PC-9 (cell line): ENCODE data around the gene RREB1. TPM values are rescaled to one million over a fixed set of nuclear protein-coding genes. Genes with fewer than 3 reads are reported as not detected.

Experiments
- BruUV-seq: library from RNA; stranded (reverse); fragments of 400-500 nt; replicated peaks from 2 replicates; lab custom pipeline; 2021; lab: Mats Ljungman, UMichigan
- CTCF ChIA-PET: fragments of 300-600 bp; sonication (Branson Sonifier 250); formaldehyde crosslinking; loops from one replicate; lab custom pipeline; 2022; ENCODE audit warnings: antibody characterized with exemption; lab: Charles Lee
- POLR2A ChIA-PET: fragments of 300-600 bp; sonication (Branson Sonifier 250); formaldehyde crosslinking; loops from one replicate; lab custom pipeline; 2022; ENCODE audit warnings: antibody characterized with exemption; ENCODE audit not compliant: unreplicated experiment; lab: Charles Lee
- DNase-seq, 2 experiments: peaks; one replicate each; pipeline versions ENCODE4 v3.0.0 to v3.0.0-alpha.2; 2015 to 2022; ENCODE audit warnings: mixed read lengths in 1 of 2
- H2AFZ ChIP-seq: fragments of 200-600 bp; sonication (generic); 2 replicates; pipeline ENCODE4 v1.8.1; 2017; ENCODE audit warnings: antibody characterized with exemption
- H3F3A ChIP-seq: fragments of 200-600 bp; sonication (generic); 2 replicates; pipeline ENCODE4 v1.8.1; 2017; ENCODE audit warnings: antibody characterized with exemption, mild to moderate bottlenecking, low read depth; ENCODE audit not compliant: insufficient read depth
- H3K27ac ChIP-seq: fragments of 200-600 bp; sonication (generic); 2 replicates; pipeline ENCODE4 v1.6.1; 2016; ENCODE audit warnings: mixed run types
- H3K27me3 ChIP-seq: fragments of 200-600 bp; sonication (generic); 2 replicates; pipeline ENCODE4 v1.6.1; 2016; ENCODE audit warnings: low read depth, mixed run types; ENCODE audit not compliant: insufficient read depth
- H3K36me3 ChIP-seq: fragments of 200-600 bp; sonication (generic); 2 replicates; pipeline ENCODE4 v1.6.1; 2016; ENCODE audit warnings: low read depth, mixed run types
- H3K4me1 ChIP-seq: fragments of 200-600 bp; sonication (generic); replicated peaks from 2 replicates; pipeline ENCODE4 v1.6.1; 2016; ENCODE audit warnings: mixed run types; ENCODE audit not compliant: insufficient read depth
- H3K4me2 ChIP-seq: fragments of 200-600 bp; sonication (generic); 2 replicates; pipeline ENCODE4 v1.6.1; 2017; ENCODE audit warnings: mixed run types
- H3K4me3 ChIP-seq: fragments of 200-600 bp; sonication (generic); 2 replicates; pipeline ENCODE4 v1.6.1; 2016; ENCODE audit warnings: mixed run types
- H3K79me2 ChIP-seq: fragments of 200-600 bp; sonication (generic); 2 replicates; pipeline ENCODE4 v1.6.1; 2017; ENCODE audit warnings: low read depth, mixed run types
- H3K9me2 ChIP-seq: fragments of 200-600 bp; sonication (generic); 2 replicates; pipeline ENCODE4 v1.8.1; 2017; ENCODE audit warnings: mild to moderate bottlenecking; ENCODE audit not compliant: insufficient read depth
- H3K9me3 ChIP-seq: fragments of 200-600 bp; sonication (generic); 2 replicates; pipeline ENCODE4 v1.8.1; 2016; ENCODE audit warnings: low read depth; ENCODE audit not compliant: insufficient read depth
- H4K20me1 ChIP-seq: fragments of 200-600 bp; sonication (generic); 2 replicates; pipeline ENCODE4 v1.8.1; 2017; ENCODE audit not compliant: insufficient read depth
- EZH2 ChIP-seq: fragments of 200-600 bp; sonication (generic); IDR thresholded peaks from 2 replicates; pipeline ENCODE4 v1.8.0; 2017; ENCODE audit warnings: antibody characterized with exemption, low read depth
- intact Hi-C: fragments of 100-400 bp; cut with micrococcal nuclease; formaldehyde crosslinking; loops from one replicate; pipeline ENCODE4 v1.10.0; 2022; ENCODE audit not compliant: unreplicated experiment
- total RNA-seq: library from RNA; stranded (reverse); gene quantifications from 2 replicates; pipeline ENCODE4 v1.2.3, GENCODE V29; 2021
- TF ChIP-seq, protein P1 (sequence below): fragments of 200-600 bp; sonication (generic); conservative IDR thresholded peaks from 2 replicates; pipeline ENCODE4 v1.6.1; 2017; ENCODE audit warnings: mixed run types, antibody characterized with exemption, mild to moderate bottlenecking, moderate library complexity

Gene RREB1
- total RNA-seq, 1 experiment from 2014 or later: 38.4 TPM

DNA sequence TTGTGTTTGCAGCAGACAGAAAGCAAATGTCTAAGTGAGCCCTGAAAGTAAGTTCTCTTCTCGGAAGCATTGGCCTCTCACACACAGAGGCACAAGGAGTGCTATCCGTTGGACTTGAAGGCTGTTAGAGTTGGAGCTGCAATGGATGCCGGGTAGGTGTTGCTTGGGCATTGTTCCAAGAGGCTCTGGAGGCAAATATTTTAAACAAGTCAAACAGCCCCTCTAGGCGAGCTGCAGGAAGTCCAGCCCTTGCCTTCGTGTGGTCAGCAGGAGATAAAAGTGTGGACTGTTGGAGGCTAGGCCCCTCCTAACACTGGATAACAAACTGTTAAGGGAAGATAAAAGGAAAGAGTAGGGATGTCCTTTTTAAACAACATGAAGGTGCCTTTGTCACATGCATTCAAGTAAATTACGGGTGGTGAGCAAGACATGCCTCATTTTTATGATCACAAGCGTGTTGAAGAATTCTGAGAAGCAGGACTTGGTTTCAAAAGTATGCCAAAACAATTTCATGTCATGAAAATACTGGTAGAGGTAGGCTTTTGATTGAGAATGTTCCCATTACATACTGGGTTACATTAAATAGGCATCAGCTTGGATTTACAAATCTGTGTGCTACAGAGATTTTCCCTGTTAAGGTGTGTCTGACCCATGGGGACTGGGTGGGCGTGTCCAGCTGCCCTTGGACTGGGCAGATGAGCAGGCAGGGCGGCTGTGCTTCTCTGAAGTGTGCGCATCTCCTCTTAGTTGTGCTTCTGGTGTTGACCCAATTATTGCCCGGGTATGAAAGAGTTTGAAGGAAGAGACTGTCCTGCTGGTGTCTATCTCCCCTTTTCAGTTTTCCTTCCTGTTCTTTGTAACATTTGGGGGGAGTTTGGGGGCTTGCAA is 57.5 kb downstream of the RREB1 start:
- Histone ChIP-seq H3K27me3 (no peaks in the 10 kb centered on the region), H3K36me3 (no peaks in the 10 kb centered on the region), H3K27ac (no peak overlapping the region), H3K79me2 (peaks cover 75% of the 10 kb centered on the region), H3K9me2 (no peaks in the 10 kb centered on the region), H3K4me3 (no peak overlapping the region), H3K9me3 (no peaks in the 10 kb centered on the region), H3K4me1 (peaks cover 27% of the 10 kb centered on the region), H4K20me1 (no peaks in the 10 kb centered on the region), H3F3A (peaks cover 6% of the 10 kb centered on the region; the same call in 1 of the 2 replicates), H2AFZ (no peak overlapping the region), H3K4me2 (no peak overlapping the region)
- no TSS peak for BruUV-seq
- intact Hi-C loops: no loop called here
- no peak for DNase-seq
- TF ChIP-seq EZH2: no peak
- TF ChIP-seq, protein P1, sequence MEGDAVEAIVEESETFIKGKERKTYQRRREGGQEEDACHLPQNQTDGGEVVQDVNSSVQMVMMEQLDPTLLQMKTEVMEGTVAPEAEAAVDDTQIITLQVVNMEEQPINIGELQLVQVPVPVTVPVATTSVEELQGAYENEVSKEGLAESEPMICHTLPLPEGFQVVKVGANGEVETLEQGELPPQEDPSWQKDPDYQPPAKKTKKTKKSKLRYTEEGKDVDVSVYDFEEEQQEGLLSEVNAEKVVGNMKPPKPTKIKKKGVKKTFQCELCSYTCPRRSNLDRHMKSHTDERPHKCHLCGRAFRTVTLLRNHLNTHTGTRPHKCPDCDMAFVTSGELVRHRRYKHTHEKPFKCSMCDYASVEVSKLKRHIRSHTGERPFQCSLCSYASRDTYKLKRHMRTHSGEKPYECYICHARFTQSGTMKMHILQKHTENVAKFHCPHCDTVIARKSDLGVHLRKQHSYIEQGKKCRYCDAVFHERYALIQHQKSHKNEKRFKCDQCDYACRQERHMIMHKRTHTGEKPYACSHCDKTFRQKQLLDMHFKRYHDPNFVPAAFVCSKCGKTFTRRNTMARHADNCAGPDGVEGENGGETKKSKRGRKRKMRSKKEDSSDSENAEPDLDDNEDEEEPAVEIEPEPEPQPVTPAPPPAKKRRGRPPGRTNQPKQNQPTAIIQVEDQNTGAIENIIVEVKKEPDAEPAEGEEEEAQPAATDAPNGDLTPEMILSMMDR: no peak
- ChIA-PET POLR2A (no interaction called here), CTCF (no interaction called here)

GRCh38 chr6:7165890-7166267 is 58.1 kb downstream of the RREB1 start:
- no peak overlapping the region for H3K27ac ChIP-seq
- H3K4me1 ChIP-seq: peaks cover 20% of the 10 kb centered on the region
- H3K36me3 ChIP-seq: no peaks in the 10 kb centered on the region
- H3F3A ChIP-seq: peaks cover under 1% of the 10 kb centered on the region; the same call in 1 of the 2 replicates
- H3K79me2 ChIP-seq: peaks cover 75% of the 10 kb centered on the region
- H4K20me1 ChIP-seq: no peaks in the 10 kb centered on the region
- H3K9me3 ChIP-seq: no peaks in the 10 kb centered on the region
- POLR2A ChIA-PET: no interaction called here
- H3K4me3 ChIP-seq: no peak overlapping the region
- TF ChIP-seq, protein P1: no peak
- no peak for TF ChIP-seq EZH2
- no peaks in the 10 kb centered on the region for H3K27me3 ChIP-seq
- DNase-seq: no peak
- intact Hi-C loops: no loop called here
- no peaks in the 10 kb centered on the region for H3K9me2 ChIP-seq
- no TSS peak for BruUV-seq
- CTCF ChIA-PET: no interaction called here
- no peak overlapping the region for H3K4me2 ChIP-seq
- H2AFZ ChIP-seq: no peak overlapping the region

DNA sequence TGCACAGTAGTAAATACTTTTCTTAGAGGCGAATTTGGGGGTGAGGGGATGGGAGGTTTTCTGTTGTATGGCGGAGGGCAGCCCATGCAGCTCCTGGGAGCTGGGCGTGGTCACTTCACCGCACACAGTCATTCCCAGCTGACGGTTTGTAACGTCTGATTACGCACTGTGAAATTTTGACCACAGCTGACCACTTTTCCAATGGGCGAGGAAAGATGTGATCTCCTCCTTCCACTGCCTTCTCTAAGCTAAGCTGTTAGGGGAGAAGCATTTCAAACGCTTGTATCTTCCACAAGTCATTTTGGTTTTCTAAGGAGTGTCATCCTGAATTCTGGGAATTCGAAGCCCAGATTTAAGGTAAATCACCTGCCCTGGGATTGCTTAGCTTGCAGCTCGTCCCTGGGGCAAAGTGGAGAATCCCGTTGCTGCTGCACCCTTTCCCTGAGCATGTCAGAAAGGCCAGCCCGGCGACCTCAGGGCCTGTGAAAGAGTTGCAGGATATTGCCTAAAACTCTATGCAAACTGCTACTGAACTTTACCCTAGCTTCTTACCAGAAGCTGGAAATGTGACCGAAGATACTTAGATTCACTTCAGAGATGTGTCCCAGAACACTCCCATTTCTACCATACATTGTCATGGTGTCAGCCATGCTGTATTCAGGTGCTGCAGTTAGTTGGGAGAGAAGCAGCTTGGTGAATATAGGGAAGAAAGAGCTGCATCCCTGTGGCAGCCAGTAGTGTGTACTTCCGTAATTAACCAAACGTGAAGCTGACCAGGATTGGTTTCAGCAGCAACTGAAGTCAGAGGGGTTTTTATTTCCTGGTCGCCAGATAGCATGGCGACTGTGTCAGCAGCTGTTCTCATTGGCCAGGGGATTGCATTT is 58.9 kb downstream of the RREB1 start:
- no TSS peak for BruUV-seq
- H4K20me1 ChIP-seq: no peaks in the 10 kb centered on the region
- H3K79me2 ChIP-seq: peaks cover 74% of the 10 kb centered on the region
- ChIA-PET CTCF (no interaction called here), POLR2A (no interaction called here)
- no peak overlapping the region for H3K27ac ChIP-seq
- H3K4me1 ChIP-seq: peaks cover 13% of the 10 kb centered on the region
- H3K4me3 ChIP-seq: no peak overlapping the region
- no peaks in the 10 kb centered on the region for H3K36me3 ChIP-seq
- no peaks in the 10 kb centered on the region for H3F3A ChIP-seq
- no peaks in the 10 kb centered on the region for H3K9me3 ChIP-seq
- no peak overlapping the region for H3K4me2 ChIP-seq
- no peaks in the 10 kb centered on the region for H3K27me3 ChIP-seq
- TF ChIP-seq EZH2: no peak
- TF ChIP-seq, protein P1: no peak
- DNase-seq: no peak
- H3K9me2 ChIP-seq: no peaks in the 10 kb centered on the region
- H2AFZ ChIP-seq: no peak overlapping the region
- intact Hi-C loops: no loop called here
